ENCODE results near the gene KAT8.
"Not testable (repeated sequence)": the region's sequence is repeated elsewhere in the genome, so short reads cannot be mapped to it uniquely, and the experiment has no call there.

The KAT8 gene

DNA sequence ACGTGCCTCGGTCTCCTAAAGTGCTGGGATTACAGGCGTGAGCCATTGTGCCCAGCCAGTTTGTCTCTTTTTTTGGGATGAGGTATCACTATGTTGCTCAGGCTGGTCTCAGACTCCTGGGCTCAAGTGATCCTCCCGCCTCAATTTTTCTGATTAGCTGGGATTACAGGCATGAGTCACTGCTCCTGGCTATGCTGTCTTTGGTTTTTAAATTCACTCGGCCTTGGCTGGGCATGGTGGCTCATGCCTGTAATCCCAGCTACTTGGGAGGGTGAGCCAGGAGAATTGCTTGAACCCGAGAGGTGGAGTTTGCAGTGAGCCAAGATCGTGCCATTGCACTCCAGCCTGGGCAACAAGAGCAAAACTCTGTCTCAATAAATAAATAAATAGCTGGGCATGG lies 27.0 kb downstream of the KAT8 start:
- not testable (repeated sequence) for H3K27ac ChIP-seq (ENCODE audit: low read depth, low read length); H3K9me3 ChIP-seq (ENCODE audit: control insufficient read depth in 5 of 5, low read length in 5 of 5); H3K9ac ChIP-seq (ENCODE audit: low read length in 5 of 5); H3K4me3 ChIP-seq (ENCODE audit: low read depth in 1 of 5, low read length in 5 of 5); H3K36me3 ChIP-seq (ENCODE audit: control insufficient read depth in 5 of 5, insufficient read depth in 5 of 5, low read length in 5 of 5)
- peaks cover 1 to 39% (median 25%) of the 10 kb centered on the region in 5 donors for H3K4me1 ChIP-seq (ENCODE audit: control insufficient read depth in 5 of 5, insufficient read depth in 5 of 5, low read length in 5 of 5)
- H3K27me3 ChIP-seq (ENCODE audit: control insufficient read depth in 5 of 5, insufficient read depth in 4 of 5, low read length in 5 of 5) = peaks cover 7 to 22% (median 16%) of the 10 kb centered on the region in 5 donors

DNA sequence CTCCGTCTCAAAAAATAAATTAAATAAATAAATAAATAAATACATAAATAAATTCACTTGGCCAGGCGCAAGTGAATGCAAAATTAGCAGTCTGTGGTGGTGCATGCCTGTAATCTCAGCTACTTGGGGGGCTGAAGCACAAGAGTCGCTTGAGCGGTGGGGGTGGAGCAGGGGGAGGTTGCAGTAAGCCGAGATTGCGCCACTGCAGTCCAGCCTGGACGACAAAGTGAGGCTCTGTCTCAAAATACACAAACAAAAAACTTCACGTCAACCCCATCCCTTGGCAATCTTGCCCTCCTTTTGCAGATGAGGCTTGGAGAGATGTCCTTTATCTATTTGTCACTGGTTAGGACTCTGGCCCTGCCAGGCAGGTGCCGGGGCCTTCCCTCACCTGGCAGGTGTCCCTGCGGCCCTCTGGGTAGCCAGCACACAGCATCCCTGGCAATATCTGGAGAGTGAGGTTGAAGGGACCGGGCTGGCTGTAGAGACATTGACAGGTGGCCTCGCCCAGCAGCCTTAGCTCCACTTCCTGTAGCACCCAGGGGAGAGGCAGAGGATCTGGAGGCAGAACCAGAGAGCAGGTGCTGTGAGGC lies 28.0 kb downstream of the KAT8 start:
- Histone ChIP-seq H3K27ac (ENCODE audit: low read depth, low read length) (no peak overlapping the region), H3K36me3 (ENCODE audit: control insufficient read depth in 5 of 5, insufficient read depth in 5 of 5, low read length in 5 of 5) (no peaks in the 10 kb centered on the region), H3K9me3 (ENCODE audit: control insufficient read depth in 5 of 5, low read length in 5 of 5) (no peaks in the 10 kb centered on the region), H3K4me3 (ENCODE audit: low read depth in 1 of 5, low read length in 5 of 5) (no peak overlapping the region), H3K27me3 (ENCODE audit: control insufficient read depth in 5 of 5, insufficient read depth in 4 of 5, low read length in 5 of 5) (peaks cover 7 to 22% (median 17%) of the 10 kb centered on the region in 5 donors), H3K4me1 (ENCODE audit: control insufficient read depth in 5 of 5, insufficient read depth in 5 of 5, low read length in 5 of 5) (peaks cover 1 to 43% (median 25%) of the 10 kb centered on the region in 5 donors), H3K9ac (ENCODE audit: low read length in 5 of 5) (no peak overlapping the region)

DNA sequence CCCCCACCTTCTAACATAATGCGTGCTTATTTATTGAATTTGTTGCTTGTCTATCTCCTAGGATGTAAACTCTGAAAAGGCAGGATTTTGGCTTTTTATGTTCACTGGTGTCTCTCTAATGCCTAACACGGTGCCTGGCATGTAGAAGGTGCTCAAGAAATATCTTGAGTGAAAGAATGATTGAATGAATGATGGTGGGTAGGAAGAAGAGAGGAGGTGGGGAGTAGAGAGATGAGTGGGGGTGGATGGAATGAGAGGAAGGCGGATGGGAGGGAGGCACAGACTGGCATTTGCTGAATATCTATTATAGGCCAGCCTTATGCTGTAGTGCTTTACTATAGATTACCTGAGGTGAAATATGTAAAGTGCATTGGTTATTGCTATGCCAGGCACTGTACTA lies 30.1 kb downstream of the KAT8 start:
- Histone ChIP-seq H3K27ac (ENCODE audit: low read depth, low read length) (no peak overlapping the region), H3K4me3 (ENCODE audit: low read depth in 1 of 5, low read length in 5 of 5) (no peak overlapping the region), H3K9ac (ENCODE audit: low read length in 5 of 5) (no peak overlapping the region), H3K4me1 (ENCODE audit: control insufficient read depth in 5 of 5, insufficient read depth in 5 of 5, low read length in 5 of 5) (peaks cover 0 to 32% (median 12%) of the 10 kb centered on the region in 5 donors), H3K36me3 (ENCODE audit: control insufficient read depth in 5 of 5, insufficient read depth in 5 of 5, low read length in 5 of 5) (no peaks in the 10 kb centered on the region), H3K9me3 (ENCODE audit: control insufficient read depth in 5 of 5, low read length in 5 of 5) (no peaks in the 10 kb centered on the region), H3K27me3 (ENCODE audit: control insufficient read depth in 5 of 5, insufficient read depth in 4 of 5, low read length in 5 of 5) (peaks cover 7 to 22% (median 17%) of the 10 kb centered on the region in 5 donors)

DNA sequence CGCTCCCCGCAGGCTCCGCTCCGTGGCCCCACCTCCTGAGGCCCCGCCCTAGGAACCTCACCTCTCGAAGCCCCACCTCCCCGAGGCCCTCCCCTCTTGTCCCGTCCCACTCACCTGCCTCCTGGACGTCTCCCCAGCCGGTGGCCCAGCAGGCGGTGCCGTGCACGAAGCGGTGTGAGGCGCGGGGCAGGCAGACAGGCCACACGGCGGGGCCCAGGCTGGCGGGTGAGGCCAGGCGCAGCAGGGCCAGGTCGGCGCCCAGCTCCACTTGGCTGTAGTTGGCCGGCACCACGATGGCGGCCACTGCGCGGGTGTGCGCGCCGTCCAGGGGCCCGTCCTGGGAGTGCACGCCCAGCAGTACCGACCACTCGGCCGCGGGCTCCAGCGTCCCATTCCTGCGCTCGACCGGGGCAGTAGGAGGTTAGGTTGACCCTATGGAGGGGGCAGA lies 30.8 kb downstream of the KAT8 start:
- H3K27ac ChIP-seq (ENCODE audit: low read depth, low read length) = no peak overlapping the region
- H3K36me3 ChIP-seq (ENCODE audit: control insufficient read depth in 5 of 5, insufficient read depth in 5 of 5, low read length in 5 of 5) = no peaks in the 10 kb centered on the region
- no peaks in the 10 kb centered on the region for H3K9me3 ChIP-seq (ENCODE audit: control insufficient read depth in 5 of 5, low read length in 5 of 5)
- peaks cover 0 to 25% (median 7%) of the 10 kb centered on the region in 5 donors for H3K4me1 ChIP-seq (ENCODE audit: control insufficient read depth in 5 of 5, insufficient read depth in 5 of 5, low read length in 5 of 5)
- H3K27me3 ChIP-seq (ENCODE audit: control insufficient read depth in 5 of 5, insufficient read depth in 4 of 5, low read length in 5 of 5) = peaks cover 7 to 22% (median 17%) of the 10 kb centered on the region in 5 donors
- no peak overlapping the region for H3K9ac ChIP-seq (ENCODE audit: low read length in 5 of 5)
- H3K4me3 ChIP-seq (ENCODE audit: low read depth in 1 of 5, low read length in 5 of 5) = peak overlapping the region in 2 of 5 donors; percentile 26 to 36

DNA sequence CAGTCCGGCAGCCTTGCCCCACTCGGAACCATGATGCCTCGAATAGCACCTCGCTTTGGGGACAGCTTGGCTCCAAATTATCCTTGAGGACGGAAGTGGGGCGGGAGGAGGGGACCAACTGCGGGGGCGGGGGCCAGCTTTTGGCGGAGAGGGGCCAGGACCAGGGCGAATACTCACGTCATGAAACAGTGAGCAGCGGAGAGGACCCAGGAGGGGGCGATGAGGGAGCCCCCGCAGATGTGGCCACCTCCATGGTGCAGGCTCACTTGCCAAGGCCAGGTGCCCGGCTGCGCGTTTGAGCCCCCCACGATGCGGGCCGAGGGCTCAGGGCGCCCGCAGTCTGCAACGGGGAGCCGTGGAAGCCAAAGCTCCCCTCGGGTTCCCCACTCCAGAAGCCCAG lies 31.4 kb downstream of the KAT8 start:
- H3K4me1 ChIP-seq (ENCODE audit: control insufficient read depth in 5 of 5, insufficient read depth in 5 of 5, low read length in 5 of 5) = peaks cover 0 to 24% (median 7%) of the 10 kb centered on the region in 5 donors
- peaks cover 7 to 22% (median 17%) of the 10 kb centered on the region in 5 donors for H3K27me3 ChIP-seq (ENCODE audit: control insufficient read depth in 5 of 5, insufficient read depth in 4 of 5, low read length in 5 of 5)
- H3K27ac ChIP-seq (ENCODE audit: low read depth, low read length) = no peak overlapping the region
- H3K9me3 ChIP-seq (ENCODE audit: control insufficient read depth in 5 of 5, low read length in 5 of 5) = no peaks in the 10 kb centered on the region
- H3K36me3 ChIP-seq (ENCODE audit: control insufficient read depth in 5 of 5, insufficient read depth in 5 of 5, low read length in 5 of 5) = no peaks in the 10 kb centered on the region
- H3K9ac ChIP-seq (ENCODE audit: low read length in 5 of 5) = no peak overlapping the region
- peak overlapping the region in 1 of 5 donors; percentile 2 for H3K4me3 ChIP-seq (ENCODE audit: low read depth in 1 of 5, low read length in 5 of 5)

DNA sequence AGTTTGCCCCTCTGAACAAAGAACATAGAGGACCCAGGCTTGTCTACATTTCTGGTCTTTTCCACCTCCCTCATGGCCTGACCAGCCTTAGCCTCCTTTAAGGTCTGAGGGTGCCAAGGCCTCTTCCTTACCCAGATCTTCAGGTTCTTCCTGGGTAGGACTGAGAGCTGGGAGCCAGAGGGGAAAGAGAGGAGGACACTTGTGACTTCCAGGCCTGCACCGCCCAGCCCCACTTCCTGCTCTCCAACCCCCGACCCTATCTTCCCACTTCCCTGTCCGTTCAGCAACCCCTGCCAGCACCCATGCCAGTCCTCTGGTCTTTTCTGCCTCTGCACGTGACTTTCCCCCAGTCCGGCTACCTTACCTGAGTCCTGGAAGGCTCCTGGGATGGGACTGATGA lies 31.9 kb downstream of the KAT8 start:
- Histone ChIP-seq H3K9me3 (ENCODE audit: control insufficient read depth in 5 of 5, low read length in 5 of 5) (no peaks in the 10 kb centered on the region), H3K4me1 (ENCODE audit: control insufficient read depth in 5 of 5, insufficient read depth in 5 of 5, low read length in 5 of 5) (peaks cover 0 to 24% (median 7%) of the 10 kb centered on the region in 5 donors), H3K36me3 (ENCODE audit: control insufficient read depth in 5 of 5, insufficient read depth in 5 of 5, low read length in 5 of 5) (no peaks in the 10 kb centered on the region), H3K27ac (ENCODE audit: low read depth, low read length) (no peak overlapping the region), H3K27me3 (ENCODE audit: control insufficient read depth in 5 of 5, insufficient read depth in 4 of 5, low read length in 5 of 5) (peaks cover 7 to 23% (median 17%) of the 10 kb centered on the region in 5 donors), H3K4me3 (ENCODE audit: low read depth in 1 of 5, low read length in 5 of 5) (peak overlapping the region in 2 of 5 donors; percentile 2 to 18), H3K9ac (ENCODE audit: low read length in 5 of 5) (peak overlapping the region in 1 of 5 donors; percentile 23)

DNA sequence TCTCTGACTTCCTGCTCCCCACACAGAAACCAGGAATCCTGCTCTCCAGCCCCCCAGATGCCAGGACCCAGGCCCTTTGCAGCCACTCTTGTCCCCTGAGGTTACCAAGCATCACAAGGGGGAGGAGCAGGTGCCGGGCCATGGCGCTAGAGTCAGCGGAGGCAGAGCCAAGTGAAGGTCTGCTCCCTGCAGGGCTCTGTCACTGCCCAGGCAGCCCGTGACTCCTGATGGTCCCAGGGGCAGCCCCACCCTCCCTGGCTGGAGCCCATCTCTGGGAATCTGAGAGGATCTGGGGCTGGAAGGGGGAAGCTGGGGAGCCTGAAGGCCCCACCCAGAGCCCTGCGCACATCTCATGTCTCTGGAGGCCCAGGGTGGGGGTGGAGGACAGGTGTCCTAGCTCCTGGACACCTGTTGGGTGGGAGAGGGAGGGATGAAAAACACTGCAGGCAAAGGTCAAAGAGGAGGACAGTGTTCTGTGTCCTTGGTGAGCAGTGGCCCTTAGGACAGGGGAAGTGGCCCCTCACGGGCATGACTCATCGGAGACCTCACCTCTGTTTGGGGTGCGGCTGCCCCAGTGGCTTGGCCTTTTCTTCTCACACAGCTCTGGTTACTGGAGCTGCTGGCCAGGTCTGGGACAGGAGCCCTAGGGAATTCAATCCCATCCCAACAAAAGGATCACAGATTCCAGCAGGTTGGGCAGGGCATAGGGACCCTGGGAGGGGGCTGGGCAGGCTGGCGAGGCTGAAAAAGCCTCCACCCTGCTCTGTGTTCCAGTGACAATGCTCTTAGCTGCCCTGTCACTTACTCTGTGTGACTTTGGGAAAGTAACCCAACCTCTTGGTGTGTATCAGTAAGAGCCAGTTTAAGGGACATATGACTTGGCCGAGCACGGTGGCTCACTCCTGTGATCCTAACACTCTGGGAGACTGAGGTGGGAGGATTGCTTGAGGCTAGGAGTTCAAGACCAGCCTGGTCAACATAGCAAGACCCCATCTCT lies 32.7 kb downstream of the KAT8 start, which contains the start of gene PRSS36:
TSS of gene PRSS36 (minus strand) at position 173 of the 997 bp plus-strand sequence. CDS start at position 142, 31 bp downstream.
- Histone ChIP-seq H3K9me3 (ENCODE audit: control insufficient read depth in 5 of 5, low read length in 5 of 5) (no peaks in the 10 kb centered on the region), H3K9ac (ENCODE audit: low read length in 5 of 5) (peak within 1 kb of the TSS in 2 of 5 donors; percentile 23 to 39), H3K27me3 (ENCODE audit: control insufficient read depth in 5 of 5, insufficient read depth in 4 of 5, low read length in 5 of 5) (peaks cover 7 to 25% (median 17%) of the 10 kb centered on the region in 5 donors), H3K4me1 (ENCODE audit: control insufficient read depth in 5 of 5, insufficient read depth in 5 of 5, low read length in 5 of 5) (peaks cover 0 to 24% (median 7%) of the 10 kb centered on the region in 5 donors), H3K36me3 (ENCODE audit: control insufficient read depth in 5 of 5, insufficient read depth in 5 of 5, low read length in 5 of 5) (no peaks in the 10 kb centered on the region), H3K4me3 (ENCODE audit: low read depth in 1 of 5, low read length in 5 of 5) (peak within 1 kb of the TSS in 2 of 5 donors; percentile 5 to 18), H3K27ac (ENCODE audit: low read depth, low read length) (no peak within 1 kb of the TSS)

DNA sequence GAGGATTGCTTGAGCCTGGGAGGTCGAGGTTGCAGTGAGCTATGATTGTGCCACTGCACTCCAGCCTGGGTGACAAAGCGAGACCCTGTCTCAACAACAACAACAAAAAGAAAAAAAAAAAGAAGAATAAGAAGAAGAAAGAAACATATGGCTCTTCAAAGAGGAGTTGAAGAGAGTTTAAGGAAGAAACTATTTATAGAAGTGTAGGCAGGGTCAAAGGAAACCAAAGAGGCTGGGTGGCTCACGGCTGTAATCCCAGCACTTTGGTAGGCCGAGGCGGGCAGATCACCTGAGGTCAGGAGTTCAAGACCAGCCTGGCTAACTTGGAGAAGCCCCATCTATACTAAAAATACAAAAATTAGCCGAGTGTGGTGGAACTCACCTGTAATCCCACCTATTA lies 33.5 kb downstream of the KAT8 start:
- H3K4me3 ChIP-seq (ENCODE audit: low read depth in 1 of 5, low read length in 5 of 5); H3K27ac ChIP-seq (ENCODE audit: low read depth, low read length); H3K9me3 ChIP-seq (ENCODE audit: control insufficient read depth in 5 of 5, low read length in 5 of 5); H3K36me3 ChIP-seq (ENCODE audit: control insufficient read depth in 5 of 5, insufficient read depth in 5 of 5, low read length in 5 of 5); H3K9ac ChIP-seq (ENCODE audit: low read length in 5 of 5): not testable (repeated sequence)
- Histone ChIP-seq H3K4me1 (ENCODE audit: control insufficient read depth in 5 of 5, insufficient read depth in 5 of 5, low read length in 5 of 5) (peaks cover 0 to 24% (median 7%) of the 10 kb centered on the region in 5 donors), H3K27me3 (ENCODE audit: control insufficient read depth in 5 of 5, insufficient read depth in 4 of 5, low read length in 5 of 5) (peaks cover 7 to 25% (median 17%) of the 10 kb centered on the region in 5 donors)

DNA sequence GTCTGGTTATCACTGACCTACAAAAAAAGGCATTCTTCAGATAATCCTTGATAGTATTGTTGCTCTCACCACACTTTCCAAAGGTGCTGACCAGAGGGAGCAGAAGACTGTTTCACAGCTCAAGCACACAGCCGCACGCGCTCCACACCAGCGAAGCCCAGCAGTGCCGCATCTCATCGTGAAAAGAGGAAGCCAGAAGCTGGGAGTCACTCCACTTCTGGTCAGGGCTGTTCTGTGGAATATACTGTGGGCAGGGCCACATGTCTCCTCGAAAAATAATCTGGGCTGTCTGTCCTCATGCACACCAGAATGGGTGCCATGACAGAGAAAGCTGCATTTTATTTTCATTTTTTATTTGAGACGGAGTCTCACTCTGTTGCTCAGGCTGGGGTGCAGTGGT lies 39.7 kb downstream of the KAT8 start:
- no peaks in the 10 kb centered on the region for H3K36me3 ChIP-seq (ENCODE audit: control insufficient read depth in 5 of 5, insufficient read depth in 5 of 5, low read length in 5 of 5)
- no peaks in the 10 kb centered on the region for H3K9me3 ChIP-seq (ENCODE audit: control insufficient read depth in 5 of 5, low read length in 5 of 5)
- peaks cover 0 to 3% (median 0%) of the 10 kb centered on the region in 5 donors for H3K27me3 ChIP-seq (ENCODE audit: control insufficient read depth in 5 of 5, insufficient read depth in 4 of 5, low read length in 5 of 5)
- H3K4me1 ChIP-seq (ENCODE audit: control insufficient read depth in 5 of 5, insufficient read depth in 5 of 5, low read length in 5 of 5) = no peaks in the 10 kb centered on the region
- H3K27ac ChIP-seq (ENCODE audit: low read depth, low read length) = no peak overlapping the region
- no peak overlapping the region for H3K9ac ChIP-seq (ENCODE audit: low read length in 5 of 5)
- H3K4me3 ChIP-seq (ENCODE audit: low read depth in 1 of 5, low read length in 5 of 5) = no peak overlapping the region

DNA sequence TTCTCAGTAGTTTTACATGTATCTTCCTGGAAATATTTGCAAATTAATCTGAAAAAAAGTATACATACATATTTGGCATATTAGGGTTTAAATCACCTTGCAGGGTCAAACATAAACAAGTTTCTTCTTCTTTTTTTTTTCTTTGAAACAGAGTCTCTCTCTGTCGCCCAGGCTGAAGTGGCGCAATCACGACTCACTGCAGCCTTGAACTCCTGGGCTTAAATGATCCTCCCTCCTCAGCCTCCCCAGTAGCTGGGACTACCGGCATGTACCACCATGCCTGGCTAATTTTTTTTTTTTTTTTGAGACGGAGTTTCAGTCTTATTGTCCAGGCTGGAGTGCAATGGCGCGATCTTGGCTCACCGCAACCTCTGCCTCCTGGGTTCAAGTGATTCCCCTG lies 49.9 kb downstream of the KAT8 start:
- no peaks in the 10 kb centered on the region for H3K9me3 ChIP-seq (ENCODE audit: control insufficient read depth in 5 of 5, low read length in 5 of 5)
- no peaks in the 10 kb centered on the region for H3K4me1 ChIP-seq (ENCODE audit: control insufficient read depth in 5 of 5, insufficient read depth in 5 of 5, low read length in 5 of 5)
- H3K36me3 ChIP-seq (ENCODE audit: control insufficient read depth in 5 of 5, insufficient read depth in 5 of 5, low read length in 5 of 5) = no peaks in the 10 kb centered on the region
- no peak overlapping the region for H3K9ac ChIP-seq (ENCODE audit: low read length in 5 of 5)
- no peak overlapping the region for H3K27ac ChIP-seq (ENCODE audit: low read depth, low read length)
- no peak overlapping the region for H3K4me3 ChIP-seq (ENCODE audit: low read depth in 1 of 5, low read length in 5 of 5)
- no peaks in the 10 kb centered on the region for H3K27me3 ChIP-seq (ENCODE audit: control insufficient read depth in 5 of 5, insufficient read depth in 4 of 5, low read length in 5 of 5)
